HG03039 (cell line): Measurements from ENCODE around the gene COX7A1.

Experiments
- ATAC-seq: cut with Tn5 transposase; IDR thresholded peaks from one replicate; pipeline ENCODE4 v1.9.1; 2021; ENCODE audit warnings: mild to moderate bottlenecking, moderate library complexity; ENCODE audit not compliant: unreplicated experiment

Gene COX7A1

DNA sequence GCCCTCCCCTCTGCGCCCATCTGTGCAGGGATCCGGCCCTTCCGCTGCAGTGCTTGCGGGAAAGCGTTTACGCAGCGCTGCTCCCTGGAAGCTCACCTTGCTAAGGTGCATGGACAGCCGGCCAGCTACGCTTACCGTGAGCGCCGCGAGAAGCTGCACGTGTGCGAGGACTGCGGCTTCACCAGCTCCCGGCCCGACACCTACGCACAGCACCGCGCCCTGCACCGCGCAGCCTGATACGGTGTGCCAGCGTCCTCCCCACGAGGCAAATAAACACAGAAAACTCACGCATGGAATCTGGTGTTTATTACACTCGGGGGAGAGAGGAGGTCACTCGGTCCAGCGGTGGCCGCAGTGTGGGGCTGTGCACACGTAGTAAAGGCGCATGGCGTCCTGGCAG lies 38.8 kb downstream of the COX7A1 start:
- ATAC-seq, result no peak

DNA sequence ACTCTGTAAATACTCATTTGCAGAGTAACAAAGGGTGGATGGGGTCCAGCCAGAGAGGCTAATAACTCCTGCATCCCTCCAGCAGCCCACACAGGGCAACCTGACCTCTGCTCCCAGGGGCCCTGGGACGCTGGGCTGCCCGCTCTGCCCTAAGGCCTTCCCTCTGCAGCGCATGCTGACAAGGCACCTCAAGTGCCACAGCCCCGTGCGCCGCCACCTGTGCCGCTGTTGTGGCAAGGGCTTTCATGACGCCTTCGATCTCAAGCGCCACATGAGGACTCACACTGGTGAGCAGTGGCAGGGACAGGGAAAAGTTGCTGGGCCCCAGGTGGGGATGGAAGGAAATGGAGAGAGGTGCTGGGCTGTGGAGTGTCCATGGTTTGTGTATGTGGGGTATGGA lies 39.6 kb downstream of the COX7A1 start:
- no peak for ATAC-seq

DNA sequence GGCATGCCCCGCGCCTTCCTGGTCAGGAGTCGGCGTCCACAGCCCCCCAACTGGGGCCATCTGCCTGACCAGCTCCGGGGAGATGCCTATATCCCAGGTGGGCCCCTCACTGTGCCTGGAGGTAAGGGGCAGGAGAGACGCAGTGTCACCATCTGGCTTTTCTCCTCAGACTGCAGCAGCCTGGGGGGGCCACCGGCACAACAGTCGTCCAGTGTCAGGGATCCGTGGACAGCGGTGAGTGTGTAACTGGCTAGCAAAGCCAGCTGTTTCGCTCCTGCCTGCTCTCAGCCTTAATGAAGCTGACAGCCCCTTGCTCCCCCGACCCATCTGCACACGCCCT lies 41.1 kb downstream of the COX7A1 start:
- no peak for ATAC-seq

DNA sequence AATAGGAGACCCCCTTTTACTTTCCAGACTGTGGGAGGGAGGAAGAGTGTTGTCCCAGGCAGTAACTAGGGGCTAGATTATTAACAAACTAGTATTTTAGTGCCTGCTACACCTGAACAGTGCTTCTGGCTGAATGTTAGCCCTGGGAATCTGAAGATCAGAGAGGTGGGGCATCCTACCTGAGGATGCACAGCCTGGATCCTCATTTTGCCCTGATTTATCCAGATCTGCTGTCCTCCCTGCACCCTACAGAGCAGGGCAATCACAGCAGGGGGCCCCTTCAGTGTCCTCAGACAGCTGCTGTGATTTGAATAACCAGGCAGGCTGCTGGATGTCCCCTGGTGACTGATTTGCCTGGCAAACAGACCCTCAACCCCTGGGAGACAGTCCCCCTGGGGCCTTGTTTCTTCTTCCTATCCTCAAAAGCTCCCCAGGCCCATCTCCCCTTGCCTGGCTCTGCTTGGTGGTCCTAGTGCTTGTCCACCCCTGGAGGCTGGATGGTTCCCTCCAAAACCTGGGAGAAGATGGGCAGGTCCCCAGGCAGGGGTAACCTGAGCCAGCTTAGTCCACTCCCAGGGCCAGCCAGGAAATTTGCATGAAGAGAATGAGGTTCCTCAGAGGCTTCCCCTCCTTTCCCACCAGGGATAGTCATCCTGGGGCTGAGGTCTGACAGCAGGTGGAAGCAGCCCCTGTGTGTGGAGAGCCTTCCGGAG lies 41.6 kb downstream of the COX7A1 start, which contains the start of gene OVOL3:
OVOL3 (plus strand) TSS at position 657 of the 713 bp plus-strand sequence. CDS start 60 bp downstream, outside the sequence.
- ATAC-seq, result no peak

DNA sequence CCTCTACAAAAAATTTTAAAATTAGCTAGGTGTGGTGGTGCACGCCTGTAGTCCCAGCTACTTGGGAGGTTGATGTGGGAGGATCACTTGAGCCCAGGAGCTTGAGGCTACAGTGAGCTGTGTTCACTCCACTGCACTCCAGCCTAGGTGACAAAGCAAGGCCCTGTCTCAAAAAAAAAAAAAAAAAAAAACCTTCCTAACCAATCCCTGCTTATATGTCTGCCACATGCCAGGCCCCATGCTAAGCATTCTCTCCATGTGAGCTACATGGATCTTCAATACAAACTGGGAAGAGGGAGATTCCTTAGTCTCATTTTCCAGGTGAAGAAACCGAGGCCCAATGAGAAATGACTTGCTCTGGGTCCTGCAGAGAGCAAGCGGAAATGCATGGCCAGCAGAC lies 43.6 kb downstream of the COX7A1 start:
- no peak for ATAC-seq

DNA sequence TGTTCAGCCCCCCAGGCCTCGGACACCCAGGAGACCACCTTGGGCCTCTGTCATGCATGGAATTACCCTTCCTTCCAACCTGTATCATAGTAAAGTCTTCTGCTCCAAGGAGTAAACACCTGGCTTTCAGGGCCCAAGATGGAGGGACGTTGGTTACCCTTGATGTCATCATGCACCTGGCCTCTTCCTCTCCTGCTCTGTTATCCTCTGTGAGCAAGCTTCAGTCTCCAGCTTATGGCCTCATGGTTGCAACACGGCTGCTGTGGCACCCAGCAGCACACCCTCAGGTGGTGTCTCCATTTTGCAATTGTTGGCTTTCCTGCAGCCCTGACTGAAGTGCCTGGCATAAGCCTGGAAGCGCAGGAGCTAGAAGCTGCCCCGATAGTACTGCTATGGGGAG lies 45.3 kb downstream of the COX7A1 start:
- ATAC-seq, result no peak

DNA sequence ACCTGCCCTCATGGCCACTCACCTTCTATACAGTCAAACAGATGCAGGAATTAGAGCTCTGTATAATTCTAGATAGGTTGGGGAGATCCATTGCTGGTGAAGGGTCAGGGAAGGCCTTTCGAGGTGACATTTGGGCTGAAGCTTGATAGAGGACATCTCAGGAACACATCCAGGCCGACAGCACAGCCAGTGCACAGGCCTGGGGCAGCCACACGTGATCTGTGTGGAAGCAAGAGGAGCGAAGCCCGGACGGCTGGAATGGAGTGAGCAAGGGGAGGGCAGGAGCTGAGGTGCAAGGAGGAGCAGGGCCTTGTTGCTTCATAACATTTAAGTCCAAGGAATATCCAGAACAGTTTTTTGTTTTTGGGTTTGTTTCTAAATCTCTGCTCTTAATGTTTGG lies 45.8 kb downstream of the COX7A1 start:
- ATAC-seq, result no peak

DNA sequence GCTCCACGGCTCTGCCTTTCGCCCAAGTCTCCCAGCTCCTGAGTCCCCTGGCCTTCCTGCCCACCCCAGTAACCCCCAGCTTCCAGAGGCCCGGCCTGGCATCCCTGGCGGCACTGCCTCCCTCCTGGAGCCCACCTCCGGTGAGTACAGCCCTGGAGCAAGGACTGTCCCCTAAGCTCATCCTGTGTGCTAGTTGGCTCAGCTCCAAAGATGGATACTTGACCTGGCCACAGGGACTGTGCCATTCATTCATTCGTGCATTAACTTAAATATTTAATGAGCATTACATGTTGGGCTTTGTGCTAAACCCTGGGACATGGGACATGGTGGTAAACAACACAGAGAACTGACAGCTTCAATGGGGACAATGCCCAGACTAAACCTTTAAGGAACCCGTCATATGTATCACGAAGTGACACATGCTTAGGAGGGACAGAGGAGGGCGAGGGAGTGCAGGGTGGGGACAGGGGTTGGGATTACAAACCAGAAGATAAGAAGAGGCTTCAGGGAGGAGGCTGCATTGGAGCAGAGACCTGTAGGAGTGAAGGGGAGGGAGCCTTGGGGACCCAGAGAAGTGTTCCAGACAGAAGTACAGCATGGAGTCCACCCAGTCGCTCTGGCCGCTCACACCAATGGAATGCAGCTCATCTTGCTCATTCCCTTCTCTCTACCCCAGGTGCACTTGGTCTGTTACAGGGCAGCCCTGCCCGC lies 48.2 kb downstream of the COX7A1 start:
- ATAC-seq, result no peak

DNA sequence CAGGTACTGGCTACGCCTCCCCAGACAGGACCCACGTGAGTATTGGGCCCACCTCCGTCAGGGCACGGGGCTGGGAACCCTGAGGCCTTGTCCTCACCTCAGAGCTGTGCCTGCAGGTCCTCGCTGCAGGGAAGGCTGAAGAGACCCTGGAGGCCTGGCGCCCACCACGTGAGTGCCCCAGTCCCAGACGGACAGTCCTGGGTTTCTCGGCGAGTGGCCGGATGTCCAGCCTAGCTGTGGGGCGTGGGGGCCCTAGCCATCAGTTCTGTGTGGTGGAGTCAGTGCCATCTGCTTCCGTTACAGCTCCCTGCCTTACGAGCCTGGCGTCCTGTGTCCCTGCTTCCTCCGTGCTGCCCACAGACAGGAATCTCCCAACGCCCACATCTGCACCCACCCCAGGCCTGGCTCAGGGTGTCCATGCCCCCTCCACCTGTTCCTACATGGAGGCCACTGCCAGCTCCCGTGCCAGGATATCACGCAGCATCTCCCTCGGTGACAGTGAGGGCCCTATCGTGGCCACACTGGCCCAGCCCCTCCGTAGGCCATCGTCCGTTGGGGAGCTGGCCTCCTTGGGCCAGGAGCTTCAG lies 49.1 kb downstream of the COX7A1 start:
- no peak for ATAC-seq

DNA sequence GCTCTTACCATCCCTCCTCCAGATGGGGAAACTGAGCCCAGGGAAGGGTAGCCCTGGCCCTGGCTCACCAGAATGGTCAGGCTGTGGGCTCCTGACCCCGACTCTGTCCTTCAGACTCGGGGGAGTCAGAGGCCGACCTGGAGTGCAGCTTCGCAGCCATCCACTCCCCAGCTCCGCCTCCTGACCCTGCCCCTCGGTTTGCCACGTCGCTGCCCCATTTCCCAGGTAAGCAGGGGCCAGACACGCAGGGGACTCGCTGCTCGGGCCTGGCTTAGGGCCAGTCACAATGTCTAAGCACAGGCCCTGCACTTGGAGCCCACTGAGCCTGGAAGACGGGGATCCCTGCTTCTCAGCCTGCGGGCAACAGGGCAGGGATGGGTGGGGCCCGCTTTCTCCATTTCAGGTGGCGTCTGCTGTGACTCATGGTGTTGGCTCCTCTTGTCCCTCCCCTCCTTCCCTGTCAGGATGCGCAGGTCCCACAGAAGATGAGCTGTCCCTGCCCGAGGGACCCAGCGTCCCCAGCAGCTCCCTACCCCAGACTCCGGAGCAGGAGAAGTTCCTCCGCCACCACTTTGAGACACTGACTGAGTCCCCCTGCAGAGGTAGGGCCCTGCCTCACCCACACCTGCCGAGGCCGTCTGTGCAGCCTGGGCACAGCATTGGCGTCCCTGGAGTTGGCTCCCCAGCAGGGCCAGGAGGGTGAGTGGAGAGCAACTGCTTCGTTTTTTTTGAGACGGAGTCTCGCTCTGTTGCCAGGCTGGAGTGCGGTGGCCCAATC lies 50.5 kb downstream of the COX7A1 start:
- ATAC-seq, result no peak
